Erythroblast (primary cell): Measurements from ENCODE around the gene TCN2.
A peak's percentile ranks its signal among the peaks of the same experiment; 100 is the strongest.
"Not testable (repeated sequence)": the region's sequence is repeated elsewhere in the genome, so short reads cannot be mapped to it uniquely, and the experiment has no call there.

Experiments
- DNase-seq, 2 experiments: peaks; one replicate each; lab custom pipeline; 2025; lab: John Stamatoyannopoulos, UW
- GATA1 ChIP-seq: IDR thresholded peaks from 2 replicates; pipeline ENCODE4 v1.6.1; 2011; ENCODE audit warnings: low read depth, mild to moderate bottlenecking, control low read depth, low read length, moderate library complexity
- POLR2A ChIP-seq: IDR thresholded peaks from 2 replicates; pipeline ENCODE4 v1.6.1; 2011; ENCODE audit warnings: mild to moderate bottlenecking, low read length

Gene TCN2

GRCh38 chr22:30606455-30607299 lies at the start of gene TCN2:
TCN2 (plus strand) TSS chr22:30607174; CDS start chr22:30607332, 158 bp downstream.
- peak; percentile 64 to 67 for DNase-seq
- TF ChIP-seq GATA1: no peak
- no peak for TF ChIP-seq POLR2A

DNA sequence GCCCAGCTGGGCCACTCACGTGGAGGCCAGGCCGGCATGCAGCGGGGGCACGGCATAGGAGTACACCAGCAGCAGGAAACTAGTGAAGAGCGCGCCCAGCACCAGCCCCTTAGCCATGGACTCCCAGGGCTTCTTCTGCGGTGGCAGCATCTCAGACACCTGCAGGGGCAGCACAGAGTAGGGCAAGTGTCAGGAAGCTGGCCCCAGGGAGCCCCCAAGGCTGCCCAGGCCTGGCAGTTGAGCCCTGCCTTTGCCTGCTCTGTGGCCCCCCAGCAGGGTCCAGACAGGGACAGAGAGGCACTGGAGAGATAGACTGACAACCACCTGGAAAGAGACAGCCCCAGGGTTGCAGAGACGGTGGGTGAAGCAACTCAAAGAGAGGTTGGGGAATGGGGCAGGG lies 49.7 kb upstream of the TCN2 start:
- no peak for DNase-seq
- TF ChIP-seq POLR2A (no peak), GATA1 (no peak)

- no peak for TF ChIP-seq GATA1
- no peak for TF ChIP-seq POLR2A
- DNase-seq: no peak
Measured at GRCh38 chr22:30559889-30560288, 47.1 kb upstream of the TCN2 start.

DNA sequence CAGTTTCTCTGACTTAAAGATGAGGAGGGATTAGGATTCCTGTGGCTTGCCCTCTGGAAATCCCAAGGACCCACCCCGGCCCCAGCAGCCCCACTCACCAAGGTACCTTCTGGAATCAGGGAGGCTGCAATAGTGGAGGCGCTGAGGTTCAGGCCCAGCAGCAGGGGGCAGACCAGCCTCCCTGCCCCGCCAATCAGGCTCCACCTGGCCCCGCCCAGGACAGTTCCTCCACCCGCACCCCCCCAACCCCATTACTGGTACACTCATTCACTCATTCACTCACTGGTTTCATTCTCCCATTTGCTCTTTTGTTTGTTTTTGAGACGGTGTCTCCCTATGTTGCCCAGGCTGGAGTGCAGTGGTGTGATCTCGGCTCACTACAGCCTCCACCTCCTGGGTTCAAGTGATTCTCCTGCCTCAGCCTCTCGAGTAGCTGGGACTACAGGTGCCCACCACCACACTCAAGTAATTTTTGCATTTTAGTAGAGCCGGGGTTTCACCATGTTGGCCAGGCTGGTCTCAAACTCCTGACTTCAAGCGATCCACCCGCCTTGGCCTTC lies 46.3 kb upstream of the TCN2 start:
- DNase-seq: peak; percentile 44 to 46

DNA sequence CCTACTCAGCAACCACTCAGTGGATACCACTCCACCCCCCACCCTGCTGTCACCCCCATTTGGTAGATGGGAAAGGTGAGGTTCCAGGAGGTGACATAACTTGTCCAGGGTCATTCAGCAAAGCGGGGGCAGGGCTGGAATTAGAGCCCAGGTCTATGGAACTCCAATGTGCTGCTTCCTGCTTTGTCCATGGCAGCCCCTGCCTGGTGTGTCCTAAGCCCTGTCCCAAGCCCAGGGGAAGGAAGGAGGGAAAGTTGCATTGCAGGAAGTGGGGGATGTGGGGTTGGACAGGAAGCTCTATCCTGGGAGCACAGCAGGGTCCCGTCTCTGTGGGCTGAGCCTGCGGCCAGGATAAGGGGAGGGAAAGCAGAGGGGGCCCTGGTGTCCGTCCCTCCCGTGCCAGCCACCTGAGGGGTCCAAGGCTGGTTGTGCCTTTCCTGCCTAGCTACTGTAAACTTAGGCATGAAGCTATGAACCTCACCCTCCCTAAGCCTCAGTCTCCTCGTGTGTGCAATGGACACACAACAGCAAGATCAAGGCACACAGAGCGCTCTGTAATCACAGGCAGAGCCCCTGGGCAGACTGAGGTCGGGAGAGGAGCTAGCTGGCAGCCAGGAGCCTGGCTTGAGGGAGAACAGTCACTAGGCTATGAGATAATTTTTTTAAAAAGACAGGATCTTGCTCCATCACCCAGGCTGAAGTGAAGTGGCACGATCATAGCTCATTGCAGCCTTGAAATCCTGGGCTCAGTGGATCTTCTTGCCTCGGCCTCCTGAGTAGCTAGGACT lies 45.4 kb upstream of the TCN2 start:
- no peak for TF ChIP-seq POLR2A
- no peak for TF ChIP-seq GATA1
- no peak for DNase-seq

GRCh38 chr22:30562366-30562765 lies 44.6 kb upstream of the TCN2 start:
- TF ChIP-seq GATA1 (no peak), POLR2A (no peak)
- peak in 1 of 2 experiments; percentile 31 for DNase-seq

DNA sequence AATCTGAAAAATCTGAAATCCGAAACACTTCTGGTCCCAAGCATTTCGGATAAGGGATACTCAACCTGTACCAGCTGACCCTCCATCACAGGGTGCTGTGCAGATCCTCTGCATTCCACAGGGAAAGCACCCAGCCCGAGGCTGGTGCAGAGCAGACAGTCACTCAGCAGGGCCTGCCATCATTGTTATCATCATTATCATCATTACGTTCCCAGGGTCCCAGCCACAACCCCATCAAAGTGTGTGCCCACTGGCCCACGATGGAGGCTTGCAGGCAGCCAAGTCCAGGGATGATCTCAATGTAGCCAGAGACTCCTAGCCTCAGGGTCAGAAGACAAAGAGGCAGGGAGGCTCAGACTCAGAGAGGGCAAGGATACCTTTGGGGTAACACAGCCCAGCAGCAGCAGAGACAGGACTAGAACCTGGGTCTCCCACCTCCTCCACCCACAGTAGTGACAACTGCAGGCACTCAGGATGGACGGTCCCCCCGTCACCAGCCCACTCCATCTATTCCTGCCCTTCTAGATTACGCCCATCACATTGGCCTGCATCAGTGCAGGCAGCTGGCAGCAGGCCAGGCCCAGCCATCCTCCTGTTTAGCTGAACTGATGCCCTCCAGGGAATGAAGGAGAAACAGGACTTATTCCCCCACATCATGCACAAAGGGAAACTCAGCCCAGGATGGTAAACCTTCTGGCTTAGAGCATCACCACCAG lies 42.8 kb upstream of the TCN2 start:
- TF ChIP-seq GATA1: no peak
- no peak for TF ChIP-seq POLR2A
- no peak for DNase-seq

DNA sequence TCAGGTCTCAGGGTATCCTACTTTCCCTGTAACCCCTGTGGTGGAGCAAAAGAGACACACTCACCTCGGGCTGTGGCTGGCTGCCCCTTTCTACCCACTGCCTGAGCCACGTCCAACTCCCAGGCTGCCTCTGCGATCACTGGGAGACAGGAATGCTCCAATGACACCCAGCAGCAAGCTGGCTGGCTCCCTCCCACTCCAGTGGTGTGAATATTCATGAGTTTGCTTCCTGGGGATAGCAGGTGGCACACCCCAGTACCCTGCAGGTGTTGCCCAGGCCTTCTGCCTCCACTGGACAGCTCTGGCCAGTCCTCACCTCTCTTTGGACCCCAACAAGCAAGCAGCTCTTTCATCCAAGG lies 42.2 kb upstream of the TCN2 start:
- DNase-seq: no peak
- TF ChIP-seq GATA1 (no peak), POLR2A (no peak)

- TF ChIP-seq GATA1 (no peak), POLR2A (no peak)
Measured at GRCh38 chr22:30565341-30565740, 41.6 kb upstream of the TCN2 start.

GRCh38 chr22:30566125-30566524 lies 40.8 kb upstream of the TCN2 start:
- no peak for DNase-seq
- TF ChIP-seq POLR2A (no peak), GATA1 (no peak)

More at GRCh38 chr22:30565341-30565740, 41.6 kb upstream of the TCN2 start:
- no peak for DNase-seq

DNA sequence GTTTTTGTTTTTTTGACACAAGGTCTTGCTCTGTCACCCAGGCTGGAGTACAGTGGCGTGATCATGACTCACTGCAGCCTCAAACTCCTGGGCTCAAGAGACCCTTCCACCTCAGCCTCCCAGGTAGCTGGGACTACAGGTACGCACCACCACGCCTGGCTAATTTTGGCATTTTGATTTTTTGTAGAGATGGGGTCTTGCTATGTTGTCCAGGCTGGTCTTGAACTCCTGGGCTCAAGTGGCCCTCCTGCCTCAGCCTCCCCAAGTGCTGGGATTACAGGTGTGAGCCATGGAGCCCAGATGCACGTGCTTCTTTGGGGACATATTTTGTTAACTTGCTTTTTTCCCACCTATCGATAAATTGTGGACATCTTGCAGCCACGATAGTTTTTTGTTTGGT lies 39.7 kb upstream of the TCN2 start:
- DNase-seq: not testable (repeated sequence)

- no peak for TF ChIP-seq POLR2A
- TF ChIP-seq GATA1: no peak
- DNase-seq: no peak
Measured at GRCh38 chr22:30568137-30568805, 38.7 kb upstream of the TCN2 start.

GRCh38 chr22:30569674-30570202 lies 37.2 kb upstream of the TCN2 start:
- DNase-seq: no peak
- TF ChIP-seq POLR2A: no peak
- no peak for TF ChIP-seq GATA1

- TF ChIP-seq GATA1 (no peak), POLR2A (no peak)
- DNase-seq: no peak
Measured at GRCh38 chr22:30572210-30572609, 34.8 kb upstream of the TCN2 start.
